K562 (cell line): ENCODE data around the gene MRI1. TPM values are rescaled to one million over a fixed set of nuclear protein-coding genes. Genes with fewer than 3 reads are reported as not detected.

Experiments
- CGGBP1 ChIP-seq: fragments of 250-450 bp; sonication (Bioruptor Pico); IDR thresholded peaks from 2 replicates; pipeline ENCODE4 v1.9.0; 2021; ENCODE audit warnings: mild to moderate bottlenecking
- CHD2 ChIP-seq: IDR thresholded peaks from 2 replicates; pipeline ENCODE4 v1.6.1; 2011; ENCODE audit warnings: low read depth, low read length
- E2F1 ChIP-seq: sonication (generic); formaldehyde crosslinking; IDR thresholded peaks from 2 replicates; pipeline ENCODE4 v1.8.1; 2023; ENCODE audit warnings: mild to moderate bottlenecking, missing genetic modification reagents, moderate library complexity
- ELF1 ChIP-seq: fragments of 200-800 bp; sonication (Bioruptor generic); IDR thresholded peaks from 2 replicates; pipeline ENCODE4 v1.6.1; 2016; ENCODE audit warnings: missing genetic modification characterization, missing compliant biosample characterization
- GTF2A2 ChIP-seq: IDR thresholded peaks from 2 replicates; pipeline ENCODE4 v1.6.1; 2016; ENCODE audit warnings: mild to moderate bottlenecking, missing genetic modification characterization, missing compliant biosample characterization
- KAT7 ChIP-seq: sonication (generic); formaldehyde crosslinking; IDR thresholded peaks from 2 replicates; pipeline ENCODE4 v1.8.0; 2022; ENCODE audit warnings: missing genetic modification reagents, mild to moderate bottlenecking, borderline replicate concordance
- XRCC3 ChIP-seq: fragments of 450-650 bp; IDR thresholded peaks from 2 replicates; pipeline ENCODE4 v1.6.1; 2017; ENCODE audit warnings: mild to moderate bottlenecking, moderate library complexity
- ZBTB40 ChIP-seq, 2 experiments: fragments of 450-650 bp in 1 of 2; sonication (generic) in 1 of 2; formaldehyde crosslinking in 1 of 2; IDR thresholded peaks; 2 replicates each; pipeline versions ENCODE4 v1.7.1 to v1.9.0; 2016 to 2022; ENCODE audit warnings: inconsistent platforms in 1 of 2, mild to moderate bottlenecking in 1 of 2, missing genetic modification reagents in 1 of 2
- ZFX ChIP-seq: sonication (generic); formaldehyde crosslinking; IDR thresholded peaks from 2 replicates; pipeline ENCODE4 v1.8.0; 2022; ENCODE audit warnings: mild to moderate bottlenecking, missing genetic modification reagents, moderate library complexity
- ZNF395 ChIP-seq: fragments of 200-800 bp; sonication (Bioruptor generic); IDR thresholded peaks from 2 replicates; pipeline ENCODE4 v1.6.1; 2017; ENCODE audit warnings: missing genetic modification characterization, missing compliant biosample characterization
- ZNF830 ChIP-seq: fragments of 250-450 bp; sonication (Bioruptor Pico); IDR thresholded peaks from 2 replicates; pipeline ENCODE4 v1.5.0; 2021; ENCODE audit warnings: mild to moderate bottlenecking
- polyA plus RNA-seq, 8 experiments: library from polyadenylated mRNA; depleted of rRNA in 4 of 8; stranded (reverse) in 5 of 8; unstranded in 3 of 8; fragments of >200 nt; fragmentation: Nextera tagmentation in 2 of 8; fragmentation: Illumina TruSeq in 1 of 8; extraction: Ambion mirVana in 2 of 8; extraction: Trizol in 1 of 8; gene quantifications; 2 replicates each; pipeline versions ENCODE4 v1.2.1 to v1.2.3, GENCODE V29; 2011 to 2014; ENCODE audit warnings: inconsistent platforms in 1 of 8, missing spikeins in 1 of 8
- total RNA-seq, 7 experiments: library from RNA; depleted of rRNA in 6 of 7; stranded (reverse); fragments of >200 nt in 6 of 7; fragmentation: Illumina TruSeq in 2 of 7; extraction: Trizol in 2 of 7; gene quantifications; 2 replicates each; pipeline versions ENCODE4 v1.2.1 to v1.2.3, GENCODE V29; 2011 to 2021; ENCODE audit warnings: low replicate concordance in 1 of 7
- TF ChIP-seq, protein P1 (sequence below): fragments of 250-450 bp; sonication (Bioruptor Pico); IDR thresholded peaks from 2 replicates; pipeline ENCODE4 v1.6.1; 2021; ENCODE audit warnings: mild to moderate bottlenecking
- TF ChIP-seq, protein P2 (sequence below): sonication (generic); formaldehyde crosslinking; IDR thresholded peaks from 2 replicates; pipeline ENCODE4 v1.8.0; 2022; ENCODE audit warnings: missing genetic modification reagents, mild to moderate bottlenecking, borderline replicate concordance

The MRI1 gene
- total and polyA plus RNA-seq, 9 of the 15 experiments (the other 6 are each of a cell fraction or from before 2014, with no cell fraction given): 5.5 to 57.4 (median 28.2) TPM

GRCh38 chr19:13794398-13794756, 30.1 kb downstream of the MRI1 start (continued):
- TF ChIP-seq ZBTB40 (IDR thresholded peaks at IDR 0.05): 0 out of 2 replicates have a peak, but pooled peaks have one; percentile 15
- no peak for TF ChIP-seq ZBTB40 (CRISPR knock-in tag; IDR thresholded peaks at IDR 0.05)
- TF ChIP-seq XRCC3: no peak
- TF ChIP-seq ZFX (CRISPR knock-in tag): 0 out of 2 replicates have a peak, but pooled peaks have one; percentile 27
- TF ChIP-seq E2F1 (CRISPR knock-in tag): no peak
- no peak for TF ChIP-seq ELF1 (tag)
- no peak for TF ChIP-seq KAT7 (CRISPR knock-in tag)
- no peak for TF ChIP-seq CHD2
- no peak for TF ChIP-seq GTF2A2 (tag)
- 0 out of 2 replicates have a peak, but pooled peaks have one; percentile 27 for TF ChIP-seq ZNF395
- TF ChIP-seq, protein P1, sequence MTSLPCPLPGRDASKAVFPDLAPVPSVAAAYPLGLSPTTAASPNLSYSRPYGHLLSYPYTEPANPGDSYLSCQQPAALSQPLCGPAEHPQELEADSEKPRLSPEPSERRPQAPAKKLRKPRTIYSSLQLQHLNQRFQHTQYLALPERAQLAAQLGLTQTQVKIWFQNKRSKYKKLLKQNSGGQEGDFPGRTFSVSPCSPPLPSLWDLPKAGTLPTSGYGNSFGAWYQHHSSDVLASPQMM (CRISPR knock-in tag): no peak
- TF ChIP-seq, protein P2, sequence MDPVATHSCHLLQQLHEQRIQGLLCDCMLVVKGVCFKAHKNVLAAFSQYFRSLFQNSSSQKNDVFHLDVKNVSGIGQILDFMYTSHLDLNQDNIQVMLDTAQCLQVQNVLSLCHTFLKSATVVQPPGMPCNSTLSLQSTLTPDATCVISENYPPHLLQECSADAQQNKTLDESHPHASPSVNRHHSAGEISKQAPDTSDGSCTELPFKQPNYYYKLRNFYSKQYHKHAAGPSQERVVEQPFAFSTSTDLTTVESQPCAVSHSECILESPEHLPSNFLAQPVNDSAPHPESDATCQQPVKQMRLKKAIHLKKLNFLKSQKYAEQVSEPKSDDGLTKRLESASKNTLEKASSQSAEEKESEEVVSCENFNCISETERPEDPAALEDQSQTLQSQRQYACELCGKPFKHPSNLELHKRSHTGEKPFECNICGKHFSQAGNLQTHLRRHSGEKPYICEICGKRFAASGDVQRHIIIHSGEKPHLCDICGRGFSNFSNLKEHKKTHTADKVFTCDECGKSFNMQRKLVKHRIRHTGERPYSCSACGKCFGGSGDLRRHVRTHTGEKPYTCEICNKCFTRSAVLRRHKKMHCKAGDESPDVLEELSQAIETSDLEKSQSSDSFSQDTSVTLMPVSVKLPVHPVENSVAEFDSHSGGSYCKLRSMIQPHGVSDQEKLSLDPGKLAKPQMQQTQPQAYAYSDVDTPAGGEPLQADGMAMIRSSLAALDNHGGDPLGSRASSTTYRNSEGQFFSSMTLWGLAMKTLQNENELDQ (CRISPR knock-in tag): no peak
- TF ChIP-seq ZNF830 (CRISPR knock-in tag): no peak
- TF ChIP-seq CGGBP1 (CRISPR knock-in tag): no peak
